H1 (cell line): Measurements from ENCODE around the gene METTL14. TPM values are rescaled to one million over a fixed set of nuclear protein-coding genes. Genes with fewer than 3 reads are reported as not detected.

ENCODE experiments used
- polyA plus RNA-seq, 7 experiments: library from polyadenylated mRNA; depleted of rRNA in 3 of 7; stranded (reverse) in 5 of 7; unstranded in 2 of 7; fragments of >200 nt in 5 of 7; fragments of 200-250 nt in 2 of 7; gene quantifications; 1 replicate in 5 of 7; 2 replicates in 1 of 7; 4 replicates in 1 of 7; pipeline versions ENCODE4 v1.2.1 to v1.2.3, GENCODE V29; 2011 to 2013; ENCODE audit warnings: missing spikeins in 2 of 7, mixed read lengths in 2 of 7
- small RNA-seq: library from polyadenylated mRNA; stranded (forward); fragments of <200 nt; extraction: miRNeasy Mini kit (QIAGEN cat#:217004); gene quantifications from one replicate; pipeline ENCODE3, GENCODE V24; 2013; ENCODE audit not compliant: insufficient read depth
- total RNA-seq: library from RNA; stranded (reverse); fragmentation: NEBNext Ultra II Directional; extraction: Animal tissue kit (Norgen Biotek cat#: 25700); gene quantifications from 2 replicates; pipeline ENCODE4 v1.2.1, GENCODE V29; 2021

The METTL14 gene
- total and polyA plus RNA-seq, 2 of the 8 experiments (the other 6 are each of a cell fraction or from before 2014, with no cell fraction given): 8.8 to 57.3 TPM

Small RNA genes lying within 50 kb of the gene (small RNA-seq; reads per million reads assigned to genes)
- gene SEPT14P4: not detected

Other genes with a start within 250 kb of the METTL14 start
- 84.6 and 91.6 TPM in 2 replicates for gene SEC24D, start 150.7 kb downstream of the METTL14 start, total RNA-seq
- 28.9 and 44.1 TPM in 2 replicates for gene SEC24D, start 150.7 kb downstream of the METTL14 start, polyA plus RNA-seq (2011; rRNA removed)
- gene SYNPO2, start 203.5 kb downstream of the METTL14 start, total RNA-seq: 4.2 and 4.5 TPM in 2 replicates
- gene SYNPO2, start 203.5 kb downstream of the METTL14 start, polyA plus RNA-seq (2011; rRNA removed): 0.36 and 0.50 TPM in 2 replicates